ENCODE measurements around the gene LRRC14B. TPM values are rescaled to one million over a fixed set of nuclear protein-coding genes. Genes with fewer than 3 reads are reported as not detected.

The LRRC14B gene
- total RNA-seq, 3 donors from 2014 or later (not counting 1 experiment from before 2014, with no cell fraction given), result not detected

DNA sequence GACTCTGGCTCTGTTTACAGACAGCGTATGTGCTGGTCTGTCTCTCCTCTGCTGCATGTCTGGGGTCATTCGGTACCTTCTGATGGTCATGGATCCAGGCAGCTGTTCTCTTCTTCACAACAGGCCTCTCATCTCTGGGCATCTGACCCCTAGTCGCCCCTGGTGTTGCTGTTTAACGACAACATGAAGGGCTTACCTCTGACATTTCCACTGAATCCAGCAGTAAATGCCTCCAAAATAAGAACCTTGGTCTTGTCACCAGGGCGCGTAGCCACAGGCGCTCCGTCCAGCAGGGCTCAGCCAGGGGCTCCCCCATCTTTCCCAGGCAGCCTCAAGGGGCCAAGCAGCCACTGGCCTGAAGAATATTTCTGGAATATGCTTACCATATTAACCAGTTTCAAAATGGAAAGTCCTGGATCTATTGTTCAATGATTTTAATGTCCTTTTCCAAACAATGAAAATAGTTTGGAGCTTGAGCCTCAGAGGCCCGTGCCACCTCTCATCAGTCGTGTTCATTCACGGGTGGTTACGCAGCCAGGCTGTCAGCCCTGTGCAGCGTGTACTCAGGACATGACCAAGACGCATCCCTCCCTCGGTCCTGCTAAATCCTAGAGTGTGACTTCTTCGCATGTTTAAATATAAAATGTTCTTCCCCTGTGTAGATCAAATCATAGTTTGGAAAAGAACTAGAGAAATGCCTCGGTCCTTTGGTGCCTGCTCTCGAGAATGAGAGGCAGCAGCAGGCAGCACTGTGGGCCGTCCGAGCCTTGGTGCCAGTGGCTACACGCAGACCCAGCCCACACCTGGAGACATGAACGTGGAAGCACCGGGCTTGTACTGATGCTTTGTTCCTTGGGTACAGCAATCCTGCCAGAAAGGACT lies 30.1 kb upstream of the LRRC14B start:
- H3K36me3 ChIP-seq (ENCODE audit: control insufficient read depth, insufficient read depth, low read length), result no peaks in the 10 kb centered on the region
- Mint-ChIP-seq H3K36me3 (no peaks in the 10 kb centered on the region), H3K27me3 (ENCODE audit: low read depth in 2 of 2) (peaks cover 7 to 19% of the 10 kb centered on the region in 2 donors), H3K9me3 (no peaks in the 10 kb centered on the region), H3K27ac (no peak overlapping the region), H3K4me1 (no peaks in the 10 kb centered on the region), H3K4me3 (no peak overlapping the region)
- H3K4me3 ChIP-seq (ENCODE audit: low read length), result no peak overlapping the region
- 89% methylated on average over 23 of the region's 23 CpGs for WGBS (ENCODE audit: insufficient coverage)
- no peak for DNase-seq
- TF ChIP-seq, protein P1, sequence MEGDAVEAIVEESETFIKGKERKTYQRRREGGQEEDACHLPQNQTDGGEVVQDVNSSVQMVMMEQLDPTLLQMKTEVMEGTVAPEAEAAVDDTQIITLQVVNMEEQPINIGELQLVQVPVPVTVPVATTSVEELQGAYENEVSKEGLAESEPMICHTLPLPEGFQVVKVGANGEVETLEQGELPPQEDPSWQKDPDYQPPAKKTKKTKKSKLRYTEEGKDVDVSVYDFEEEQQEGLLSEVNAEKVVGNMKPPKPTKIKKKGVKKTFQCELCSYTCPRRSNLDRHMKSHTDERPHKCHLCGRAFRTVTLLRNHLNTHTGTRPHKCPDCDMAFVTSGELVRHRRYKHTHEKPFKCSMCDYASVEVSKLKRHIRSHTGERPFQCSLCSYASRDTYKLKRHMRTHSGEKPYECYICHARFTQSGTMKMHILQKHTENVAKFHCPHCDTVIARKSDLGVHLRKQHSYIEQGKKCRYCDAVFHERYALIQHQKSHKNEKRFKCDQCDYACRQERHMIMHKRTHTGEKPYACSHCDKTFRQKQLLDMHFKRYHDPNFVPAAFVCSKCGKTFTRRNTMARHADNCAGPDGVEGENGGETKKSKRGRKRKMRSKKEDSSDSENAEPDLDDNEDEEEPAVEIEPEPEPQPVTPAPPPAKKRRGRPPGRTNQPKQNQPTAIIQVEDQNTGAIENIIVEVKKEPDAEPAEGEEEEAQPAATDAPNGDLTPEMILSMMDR (IDR thresholded peaks at IDR 0.05), result no peak
- H3K4me1 ChIP-seq (ENCODE audit: control insufficient read depth, insufficient read depth, low read length), result no peaks in the 10 kb centered on the region
- intact Hi-C loops (cut with micrococcal nuclease), result no loop called here
- H3K27me3 ChIP-seq (ENCODE audit: control insufficient read depth, insufficient read depth, low read length), result no peaks in the 10 kb centered on the region
- no peaks in the 10 kb centered on the region for H3K9me3 ChIP-seq (ENCODE audit: control insufficient read depth, insufficient read depth, low read length)
- no peak overlapping the region for H3K27ac ChIP-seq (ENCODE audit: low read length)
- no peak for ATAC-seq

DNA sequence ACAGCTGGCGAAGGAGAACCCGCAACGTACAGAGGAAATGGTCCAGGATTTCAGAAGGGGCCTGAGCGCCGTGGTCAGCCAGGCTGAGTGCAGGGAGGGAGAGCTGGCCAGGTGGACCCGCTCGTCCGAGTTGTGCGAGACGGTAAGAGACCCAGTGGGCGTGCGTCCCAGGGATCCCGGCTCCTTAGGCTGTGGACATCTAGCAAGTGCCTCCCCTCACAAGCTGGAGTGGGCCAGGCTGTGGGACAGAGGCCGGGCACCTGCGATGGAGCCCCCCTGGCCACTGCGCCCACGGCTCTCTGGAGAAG lies 29.5 kb upstream of the LRRC14B start:
- no peaks in the 10 kb centered on the region for H3K36me3 ChIP-seq (ENCODE audit: control insufficient read depth, insufficient read depth, low read length)
- no peak overlapping the region for H3K27ac ChIP-seq (ENCODE audit: low read length)
- Mint-ChIP-seq H3K9me3 (no peaks in the 10 kb centered on the region), H3K27ac (no peak overlapping the region), H3K27me3 (ENCODE audit: low read depth in 2 of 2) (peaks cover 7 to 19% of the 10 kb centered on the region in 2 donors), H3K36me3 (no peaks in the 10 kb centered on the region), H3K4me3 (no peak overlapping the region), H3K4me1 (no peaks in the 10 kb centered on the region)
- no peaks in the 10 kb centered on the region for H3K9me3 ChIP-seq (ENCODE audit: control insufficient read depth, insufficient read depth, low read length)
- H3K4me1 ChIP-seq (ENCODE audit: control insufficient read depth, insufficient read depth, low read length), result no peaks in the 10 kb centered on the region
- 95% methylated on average over 17 of the region's 17 CpGs for WGBS (ENCODE audit: insufficient coverage)
- intact Hi-C loops (cut with micrococcal nuclease), result no loop called here
- no peak overlapping the region for H3K4me3 ChIP-seq (ENCODE audit: low read length)
- TF ChIP-seq, protein P1 (IDR thresholded peaks at IDR 0.05), result no peak
- DNase-seq, result no peak
- ATAC-seq, result peak in 1 of 3 donors; percentile 38
- H3K27me3 ChIP-seq (ENCODE audit: control insufficient read depth, insufficient read depth, low read length), result no peaks in the 10 kb centered on the region

DNA sequence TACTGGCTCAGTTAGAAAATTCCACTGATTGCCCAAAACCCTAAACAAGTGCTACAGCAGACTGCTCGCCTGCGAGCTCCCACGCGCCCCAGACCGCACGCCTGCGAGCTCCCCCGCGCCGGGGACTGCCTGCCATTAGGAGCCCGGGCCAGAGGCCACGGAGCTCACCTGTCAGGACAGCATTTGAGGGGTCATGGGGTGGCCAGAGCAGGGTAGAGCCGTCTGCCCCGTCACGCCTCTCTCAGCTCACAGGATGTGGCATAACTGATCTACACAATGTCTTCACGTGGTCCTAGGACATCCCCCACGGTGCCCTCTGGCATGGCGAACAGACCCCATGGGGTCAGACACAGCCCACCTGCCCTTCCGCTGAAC lies 29.1 kb upstream of the LRRC14B start:
- H3K4me3 Mint-ChIP-seq, result no peak overlapping the region
- no peaks in the 10 kb centered on the region for H3K9me3 Mint-ChIP-seq
- H3K27ac ChIP-seq (ENCODE audit: low read length), result no peak overlapping the region
- H3K36me3 ChIP-seq (ENCODE audit: control insufficient read depth, insufficient read depth, low read length), result no peaks in the 10 kb centered on the region
- WGBS (ENCODE audit: insufficient coverage), result 84% methylated on average over 19 of the region's 19 CpGs
- DNase-seq, result no peak
- TF ChIP-seq, protein P1 (IDR thresholded peaks at IDR 0.05), result no peak
- H3K4me3 ChIP-seq (ENCODE audit: low read length), result no peak overlapping the region
- no peaks in the 10 kb centered on the region for H3K36me3 Mint-ChIP-seq
- H3K27ac Mint-ChIP-seq, result no peak overlapping the region
- intact Hi-C loops (cut with micrococcal nuclease), result no loop called here
- H3K27me3 Mint-ChIP-seq (ENCODE audit: low read depth in 2 of 2), result peaks cover 7 to 19% of the 10 kb centered on the region in 2 donors
- H3K9me3 ChIP-seq (ENCODE audit: control insufficient read depth, insufficient read depth, low read length), result no peaks in the 10 kb centered on the region
- peak in 1 of 3 donors; percentile 19 for ATAC-seq
- H3K4me1 ChIP-seq (ENCODE audit: control insufficient read depth, insufficient read depth, low read length), result no peaks in the 10 kb centered on the region
- H3K27me3 ChIP-seq (ENCODE audit: control insufficient read depth, insufficient read depth, low read length), result no peaks in the 10 kb centered on the region
- no peaks in the 10 kb centered on the region for H3K4me1 Mint-ChIP-seq
